A549 (cell line): ENCODE results near the gene OR2L3. TPM values are rescaled to one million over a fixed set of nuclear protein-coding genes. Genes with fewer than 3 reads are reported as not detected.
A peak's percentile ranks its signal among the peaks of the same experiment; 100 is the strongest.
"Not testable (repeated sequence)": the region's sequence is repeated elsewhere in the genome, so short reads cannot be mapped to it uniquely, and the experiment has no call there.

ENCODE experiments used
- ATAC-seq, 2 experiments: fragments of 200-7000 bp in 1 of 2; fragments of >200 bp in 1 of 2; cut with Nextera tagmentation in 1 of 2; cut with Tn5 transposase in 1 of 2; 3 replicates each; pipeline versions ENCODE4 v1.8.0 to v1.9.1; 2018 to 2020; ENCODE audit warnings: mild to moderate bottlenecking in 1 of 2, moderate library complexity in 1 of 2
- CTCF ChIA-PET: fragments of 300-600 bp; sonication (Branson Sonifier 250); formaldehyde crosslinking; extraction: SDS; loops from one replicate; lab custom pipeline; 2021; ENCODE audit warnings: antibody characterized with exemption, inconsistent platforms; lab: Yijun Ruan, JAX
- POLR2A ChIA-PET: fragments of 350-600 bp; formaldehyde crosslinking; extraction: SDS; loops from one replicate; lab custom pipeline; 2021; ENCODE audit warnings: antibody characterized with exemption, inconsistent platforms; lab: Yijun Ruan, JAX
- DNase-seq, 2 experiments: peaks; one replicate each; pipeline versions ENCODE4 v3.0.0 to v3.0.0-alpha.2; 2011 to 2016; ENCODE audit warnings: low read depth in 1 of 2, low spot score in 1 of 2
- FAIRE-seq: peaks from 2 replicates; lab custom pipeline; 2011; peaks lifted over from hg19 to GRCh38; lab: Jason Lieb, UNC
- H3K27ac ChIP-seq, 2 experiments: fragments of >200 bp; sonication (Bioruptor Twin); formaldehyde crosslinking; 3 replicates each; pipeline ENCODE4 v1.5.1; 2016 to 2017
- H3K4me1 ChIP-seq: fragments of >200 bp; sonication (Bioruptor Twin); formaldehyde crosslinking; 3 replicates; pipeline ENCODE4 v1.6.1; 2016
- H3K4me2 ChIP-seq: fragments of >200 bp; sonication (Bioruptor Twin); formaldehyde crosslinking; 3 replicates; pipeline ENCODE4 v1.6.1; 2016
- H3K4me3 ChIP-seq: fragments of >200 bp; sonication (Bioruptor Twin); formaldehyde crosslinking; 3 replicates; pipeline ENCODE4 v1.5.1; 2016
- H3K9me3 ChIP-seq: fragments of >200 bp; sonication (Bioruptor Twin); formaldehyde crosslinking; 3 replicates; pipeline ENCODE4 v1.6.1; 2016
- CBX2 ChIP-seq: fragments of 200-600 bp; sonication (generic); IDR thresholded peaks from 2 replicates; pipeline ENCODE4 v1.6.1; 2016; ENCODE audit warnings: low read depth, mild to moderate bottlenecking, borderline replicate concordance
- CBX8 ChIP-seq: fragments of 200-600 bp; sonication (generic); IDR thresholded peaks from 2 replicates; pipeline ENCODE4 v1.6.1; 2016
- CEBPB ChIP-seq, 2 experiments: fragments of >200 bp in 1 of 2; sonication (Bioruptor Twin) in 1 of 2; formaldehyde crosslinking in 1 of 2; IDR thresholded peaks; 2 replicates each; pipeline ENCODE4 v1.6.1; 2012 to 2016
- ESRRA ChIP-seq: fragments of 150-350 bp; IDR thresholded peaks from 2 replicates; pipeline ENCODE4 v1.6.1; 2014; ENCODE audit warnings: mild to moderate bottlenecking, low read length, borderline replicate concordance
- FOXS1 ChIP-seq: fragments of 250-450 bp; sonication (Bioruptor Pico); IDR thresholded peaks from 2 replicates; pipeline ENCODE4 v1.5.0; 2020; ENCODE audit warnings: mild to moderate bottlenecking, moderate library complexity
- HDAC2 ChIP-seq: fragments of 200-600 bp; sonication (generic); IDR thresholded peaks from 2 replicates; pipeline ENCODE4 v1.6.1; 2016
- HOXB5 ChIP-seq: fragments of 250-450 bp; sonication (Bioruptor Pico); IDR thresholded peaks from 2 replicates; pipeline ENCODE4 v1.5.0; 2020; ENCODE audit warnings: mild to moderate bottlenecking, moderate library complexity
- JUNB ChIP-seq: fragments of >200 bp; sonication (Bioruptor Twin); formaldehyde crosslinking; IDR thresholded peaks from 2 replicates; pipeline ENCODE4 v1.6.1; 2016
- KDM1A ChIP-seq: fragments of 200-600 bp; sonication (generic); IDR thresholded peaks from 2 replicates; pipeline ENCODE4 v1.6.1; 2016; ENCODE audit warnings: low read depth, mild to moderate bottlenecking
- KDM5A ChIP-seq: fragments of 200-600 bp; sonication (generic); IDR thresholded peaks from 2 replicates; pipeline ENCODE4 v1.6.1; 2016; ENCODE audit warnings: antibody characterized with exemption, mild to moderate bottlenecking
- MAFK ChIP-seq: fragments of 450-650 bp; IDR thresholded peaks from 2 replicates; pipeline ENCODE4 v1.6.1; 2014; ENCODE audit not compliant: partially characterized antibody
- MAZ ChIP-seq: fragments of 150-350 bp; IDR thresholded peaks from 2 replicates; pipeline ENCODE4 v1.6.1; 2014; ENCODE audit warnings: antibody characterized with exemption, low read depth, low read length, borderline replicate concordance
- NPAS2 ChIP-seq: fragments of 250-450 bp; sonication (Bioruptor Pico); IDR thresholded peaks from 2 replicates; pipeline ENCODE4 v1.8.0; 2022; ENCODE audit warnings: mild to moderate bottlenecking, moderate library complexity, borderline replicate concordance
- NR3C1 ChIP-seq: fragments of >200 bp; sonication (Bioruptor Twin); formaldehyde crosslinking; IDR thresholded peaks from 3 replicates; pipeline ENCODE4 v1.6.1; 2017
- POLR2A ChIP-seq: IDR thresholded peaks from 2 replicates; pipeline ENCODE4 v1.6.1; 2012; ENCODE audit warnings: mild to moderate bottlenecking, low read length
- POLR2AphosphoS2 ChIP-seq: conservative IDR thresholded peaks from 2 replicates; pipeline ENCODE4 v1.6.1; 2012; ENCODE audit warnings: low read length, improper control_type of control experiment, inconsistent platforms
- TFCP2L1 ChIP-seq: fragments of 250-450 bp; sonication (Bioruptor Pico); IDR thresholded peaks from 2 replicates; pipeline ENCODE4 v1.5.0; 2021; ENCODE audit warnings: mild to moderate bottlenecking
- ZFP36 ChIP-seq: fragments of 450-650 bp; IDR thresholded peaks from 2 replicates; pipeline ENCODE4 v1.6.1; 2014; ENCODE audit warnings: borderline replicate concordance; ENCODE audit not compliant: partially characterized antibody
- ZNF302 ChIP-seq: fragments of 250-450 bp; sonication (Bioruptor Pico); IDR thresholded peaks from 2 replicates; pipeline ENCODE4 v1.9.0; 2021; ENCODE audit warnings: inconsistent platforms, mild to moderate bottlenecking, moderate library complexity
- ZSCAN20 ChIP-seq: fragments of 250-450 bp; sonication (Bioruptor Pico); IDR thresholded peaks from 2 replicates; pipeline ENCODE4 v1.8.0; 2022; ENCODE audit warnings: mild to moderate bottlenecking, moderate library complexity
- WGBS: methylation state at CpG from one replicate; pipeline ENCODE4 v1.1.6; 2017; ENCODE audit errors: missing lambda C conversion rate; 5-methylcytosine and 5-hydroxymethylcytosine counted together
- polyA plus RNA-seq, 4 experiments: library from polyadenylated mRNA; depleted of rRNA in 3 of 4; stranded (reverse); fragments of >200 nt; fragmentation: RNase III in 1 of 4; extraction: RNeasy Plus Mini Kit Qiagen cat#74134 plus additional on column Dnase treatment in 1 of 4; gene quantifications; 2 replicates in 3 of 4; 3 replicates in 1 of 4; pipeline ENCODE4 v1.2.3, GENCODE V29; 2011 to 2017
- TF ChIP-seq, protein P1 (sequence below): fragments of >200 bp; sonication (Bioruptor Twin); formaldehyde crosslinking; IDR thresholded peaks from 3 replicates; pipeline ENCODE4 v1.5.1; 2016
- TF ChIP-seq, protein P2 (sequence below): fragments of 200-600 bp; sonication (generic); IDR thresholded peaks from 2 replicates; pipeline ENCODE4 v1.6.1; 2016; ENCODE audit warnings: antibody characterized with exemption, mild to moderate bottlenecking, moderate library complexity
- TF ChIP-seq, protein P3 (sequence below): fragments of >200 bp; sonication (Bioruptor Twin); formaldehyde crosslinking; IDR thresholded peaks from 2 replicates; pipeline ENCODE4 v1.6.1; 2016
- TF ChIP-seq, protein P4 (sequence below): fragments of 250-450 bp; sonication (Bioruptor Pico); IDR thresholded peaks from 2 replicates; pipeline ENCODE4 v1.5.0; 2020; ENCODE audit warnings: low read depth, mild to moderate bottlenecking, moderate library complexity

OR2L3 gene
- polyA plus RNA-seq, 2 of the 4 experiments (the other 2 are of a cell fraction) = not detected

DNA sequence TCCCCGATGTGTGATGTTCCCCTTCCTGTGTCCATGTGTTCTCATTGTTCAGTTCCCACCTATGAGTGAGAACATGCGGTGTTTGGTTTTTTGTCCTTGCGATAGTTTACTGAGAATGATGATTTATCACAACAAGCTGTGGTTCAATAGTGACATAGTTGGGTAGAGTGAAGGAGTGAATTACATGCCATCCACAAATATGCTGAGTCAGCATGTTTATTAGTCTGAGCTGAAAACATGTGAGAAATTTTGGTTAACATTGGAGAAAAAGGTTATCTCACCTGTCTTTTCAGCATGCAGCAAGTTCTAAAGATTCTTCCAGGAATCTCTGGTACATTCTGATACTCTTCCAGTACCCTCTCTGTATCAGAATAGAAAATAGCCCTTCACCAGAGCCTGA is 19.0 kb downstream of the OR2L3 start:
- H3K4me2 ChIP-seq = no peak overlapping the region
- ChIA-PET POLR2A (no interaction called here), CTCF (no interaction called here)
- H3K9me3 ChIP-seq = no peaks in the 10 kb centered on the region
- WGBS = 86% methylated on average over 2 of the region's 3 CpGs
- FAIRE-seq (no peak), DNase-seq (no peak), ATAC-seq (no peak)
- H3K27ac ChIP-seq = no peak overlapping the region
- H3K4me1 ChIP-seq = no peaks in the 10 kb centered on the region
- H3K4me3 ChIP-seq = no peak overlapping the region
- TF ChIP-seq ZFP36 (no peak), MAFK (peak; percentile 99)

DNA sequence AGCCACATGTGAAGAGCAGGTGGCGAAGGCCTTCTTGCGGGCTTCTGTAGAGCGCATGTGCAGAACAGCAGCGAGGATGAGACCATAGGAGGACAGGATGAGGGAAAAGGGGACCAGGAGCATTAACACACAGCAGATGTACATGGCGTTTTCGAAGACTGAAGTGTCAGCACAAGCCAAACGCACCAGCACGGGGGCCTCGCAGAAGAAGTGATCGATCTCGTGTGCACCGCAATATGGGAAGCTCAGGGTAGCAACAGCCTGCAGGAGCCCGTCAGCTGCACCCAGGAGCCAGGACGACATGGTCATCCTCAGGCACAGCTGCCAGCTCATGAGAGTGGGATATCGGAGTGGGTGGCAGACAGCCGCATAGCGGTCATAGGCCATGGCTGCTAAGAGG is 37.2 kb downstream of the OR2L3 start:
- FAIRE-seq, H3K4me3 ChIP-seq, H3K4me2 ChIP-seq, H3K4me1 ChIP-seq, ATAC-seq, H3K9me3 ChIP-seq, POLR2A ChIA-PET, H3K27ac ChIP-seq, CTCF ChIA-PET, DNase-seq: not testable (repeated sequence)
- WGBS = no CpG with 5 or more reads among the region's 17 CpGs

DNA sequence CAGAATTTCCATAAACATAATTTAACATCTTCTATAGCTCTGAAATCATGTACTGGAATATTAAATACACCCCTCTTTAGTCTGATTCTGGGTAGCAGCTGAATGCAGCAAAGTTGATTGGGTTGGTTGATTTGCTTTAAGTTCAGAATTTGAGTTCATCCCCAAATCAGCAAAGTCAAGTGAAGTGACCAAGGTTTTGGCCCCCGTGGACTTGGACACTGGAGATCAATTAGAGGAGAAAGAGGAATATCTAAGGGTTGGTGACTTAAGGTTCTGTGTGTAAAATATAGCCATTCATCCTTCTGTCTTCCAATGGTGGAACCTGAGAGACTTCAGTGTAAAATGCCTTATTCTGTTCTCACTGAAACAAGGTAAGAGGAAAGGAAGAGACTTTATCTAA is 48.2 kb downstream of the OR2L3 start, which contains the start of gene OR2L13:
Gene OR2L13 (plus strand): TSS at position 301 of the 400 bp plus-strand sequence. CDS start 4,192 bp downstream, outside the sequence.
- DNase-seq (no peak), FAIRE-seq (no peak), ATAC-seq (no peak)
- H3K27ac ChIP-seq = no peak within 1 kb of the TSS
- 0% methylated on average over 1 of the region's 1 CpG for WGBS
- CTCF ChIA-PET = no interaction called here
- TF ChIP-seq CEBPB (IDR thresholded peaks at IDR 0.05) (no peak), KDM5A (no peak), NPAS2 (CRISPR knock-in tag) (no peak), TFCP2L1 (CRISPR knock-in tag) (no peak), HOXB5 (no peak), HDAC2 (no peak), CBX8 (no peak), ZSCAN20 (CRISPR knock-in tag) (no peak), MAFK (no peak), ZFP36 (no peak), MAZ (no peak), JUNB (no peak)
- TF ChIP-seq, protein P1, sequence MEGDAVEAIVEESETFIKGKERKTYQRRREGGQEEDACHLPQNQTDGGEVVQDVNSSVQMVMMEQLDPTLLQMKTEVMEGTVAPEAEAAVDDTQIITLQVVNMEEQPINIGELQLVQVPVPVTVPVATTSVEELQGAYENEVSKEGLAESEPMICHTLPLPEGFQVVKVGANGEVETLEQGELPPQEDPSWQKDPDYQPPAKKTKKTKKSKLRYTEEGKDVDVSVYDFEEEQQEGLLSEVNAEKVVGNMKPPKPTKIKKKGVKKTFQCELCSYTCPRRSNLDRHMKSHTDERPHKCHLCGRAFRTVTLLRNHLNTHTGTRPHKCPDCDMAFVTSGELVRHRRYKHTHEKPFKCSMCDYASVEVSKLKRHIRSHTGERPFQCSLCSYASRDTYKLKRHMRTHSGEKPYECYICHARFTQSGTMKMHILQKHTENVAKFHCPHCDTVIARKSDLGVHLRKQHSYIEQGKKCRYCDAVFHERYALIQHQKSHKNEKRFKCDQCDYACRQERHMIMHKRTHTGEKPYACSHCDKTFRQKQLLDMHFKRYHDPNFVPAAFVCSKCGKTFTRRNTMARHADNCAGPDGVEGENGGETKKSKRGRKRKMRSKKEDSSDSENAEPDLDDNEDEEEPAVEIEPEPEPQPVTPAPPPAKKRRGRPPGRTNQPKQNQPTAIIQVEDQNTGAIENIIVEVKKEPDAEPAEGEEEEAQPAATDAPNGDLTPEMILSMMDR = no peak
- POLR2A ChIA-PET = no interaction called here
- H3K4me2 ChIP-seq = no peak within 1 kb of the TSS
- no peaks in the 10 kb centered on the region for H3K4me1 ChIP-seq
- H3K4me3 ChIP-seq = no peak within 1 kb of the TSS
- H3K9me3 ChIP-seq = no peaks in the 10 kb centered on the region

DNA sequence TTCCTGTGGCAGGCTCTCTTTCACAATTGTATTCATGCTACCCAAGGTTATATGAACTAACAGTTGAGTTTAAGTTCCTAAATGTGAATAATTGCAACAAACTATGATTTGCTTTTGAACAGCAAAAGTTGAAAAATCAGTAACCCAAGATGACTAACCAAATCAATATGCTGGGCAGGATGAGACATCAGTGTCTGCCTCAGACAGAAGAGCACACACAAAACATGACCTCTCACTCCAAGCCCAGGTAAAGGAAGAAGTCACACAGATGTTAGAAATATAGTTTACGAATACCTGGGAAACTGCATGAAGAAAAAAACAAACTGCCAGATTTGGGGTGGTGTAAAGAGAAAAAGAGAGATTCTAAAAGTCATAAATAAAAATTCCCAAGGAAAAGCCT is 51.9 kb downstream of the OR2L3 start:
- Histone ChIP-seq H3K4me2 (no peak overlapping the region), H3K9me3 (no peaks in the 10 kb centered on the region), H3K4me3 (no peak overlapping the region), H3K4me1 (no peaks in the 10 kb centered on the region), H3K27ac (no peak overlapping the region)
- 5% methylated on average over 1 of the region's 1 CpG for WGBS
- ChIA-PET CTCF (no interaction called here), POLR2A (no interaction called here)
- no peak for FAIRE-seq
- no peak for ATAC-seq
- no peak for TF ChIP-seq ZNF302
- no peak for TF ChIP-seq KDM1A
- no peak for TF ChIP-seq POLR2A
- no peak for TF ChIP-seq POLR2AphosphoS2
- no peak for DNase-seq

DNA sequence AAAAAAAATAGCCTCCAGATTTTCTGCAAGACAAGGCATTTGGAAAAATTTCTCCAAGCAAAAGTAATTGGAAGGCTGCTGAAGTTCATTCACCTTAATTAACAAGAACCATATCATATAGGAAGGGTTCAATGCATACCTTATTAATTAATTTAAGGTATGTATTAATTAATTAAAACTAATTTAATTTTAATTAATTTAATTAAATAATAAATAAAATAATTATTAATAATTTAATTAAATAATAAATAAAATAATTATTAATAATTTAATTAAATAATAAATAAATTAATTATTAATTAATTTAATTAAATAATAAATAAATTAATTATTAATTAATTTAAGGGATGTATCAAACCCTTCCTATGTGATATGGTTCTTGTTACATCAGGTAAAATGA is 56.2 kb downstream of the OR2L3 start:
- Histone ChIP-seq H3K4me3 (no peak overlapping the region), H3K27ac (no peak overlapping the region), H3K9me3 (no peaks in the 10 kb centered on the region), H3K4me2 (no peak overlapping the region), H3K4me1 (no peaks in the 10 kb centered on the region)
- ChIA-PET POLR2A (no interaction called here), CTCF (no interaction called here)
- ATAC-seq (no peak), FAIRE-seq (no peak), DNase-seq (no peak)
- no peak for TF ChIP-seq ESRRA
- TF ChIP-seq TFCP2L1 (CRISPR knock-in tag) = no peak
- TF ChIP-seq NR3C1 = no peak
- TF ChIP-seq FOXS1 (CRISPR knock-in tag) = no peak
- no peak for TF ChIP-seq CBX2
- TF ChIP-seq, protein P2, sequence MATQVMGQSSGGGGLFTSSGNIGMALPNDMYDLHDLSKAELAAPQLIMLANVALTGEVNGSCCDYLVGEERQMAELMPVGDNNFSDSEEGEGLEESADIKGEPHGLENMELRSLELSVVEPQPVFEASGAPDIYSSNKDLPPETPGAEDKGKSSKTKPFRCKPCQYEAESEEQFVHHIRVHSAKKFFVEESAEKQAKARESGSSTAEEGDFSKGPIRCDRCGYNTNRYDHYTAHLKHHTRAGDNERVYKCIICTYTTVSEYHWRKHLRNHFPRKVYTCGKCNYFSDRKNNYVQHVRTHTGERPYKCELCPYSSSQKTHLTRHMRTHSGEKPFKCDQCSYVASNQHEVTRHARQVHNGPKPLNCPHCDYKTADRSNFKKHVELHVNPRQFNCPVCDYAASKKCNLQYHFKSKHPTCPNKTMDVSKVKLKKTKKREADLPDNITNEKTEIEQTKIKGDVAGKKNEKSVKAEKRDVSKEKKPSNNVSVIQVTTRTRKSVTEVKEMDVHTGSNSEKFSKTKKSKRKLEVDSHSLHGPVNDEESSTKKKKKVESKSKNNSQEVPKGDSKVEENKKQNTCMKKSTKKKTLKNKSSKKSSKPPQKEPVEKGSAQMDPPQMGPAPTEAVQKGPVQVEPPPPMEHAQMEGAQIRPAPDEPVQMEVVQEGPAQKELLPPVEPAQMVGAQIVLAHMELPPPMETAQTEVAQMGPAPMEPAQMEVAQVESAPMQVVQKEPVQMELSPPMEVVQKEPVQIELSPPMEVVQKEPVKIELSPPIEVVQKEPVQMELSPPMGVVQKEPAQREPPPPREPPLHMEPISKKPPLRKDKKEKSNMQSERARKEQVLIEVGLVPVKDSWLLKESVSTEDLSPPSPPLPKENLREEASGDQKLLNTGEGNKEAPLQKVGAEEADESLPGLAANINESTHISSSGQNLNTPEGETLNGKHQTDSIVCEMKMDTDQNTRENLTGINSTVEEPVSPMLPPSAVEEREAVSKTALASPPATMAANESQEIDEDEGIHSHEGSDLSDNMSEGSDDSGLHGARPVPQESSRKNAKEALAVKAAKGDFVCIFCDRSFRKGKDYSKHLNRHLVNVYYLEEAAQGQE = no peak
- no peak for TF ChIP-seq KDM1A
- TF ChIP-seq, protein P3, sequence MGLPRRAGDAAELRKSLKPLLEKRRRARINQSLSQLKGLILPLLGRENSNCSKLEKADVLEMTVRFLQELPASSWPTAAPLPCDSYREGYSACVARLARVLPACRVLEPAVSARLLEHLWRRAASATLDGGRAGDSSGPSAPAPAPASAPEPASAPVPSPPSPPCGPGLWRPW = no peak
- TF ChIP-seq, protein P4, sequence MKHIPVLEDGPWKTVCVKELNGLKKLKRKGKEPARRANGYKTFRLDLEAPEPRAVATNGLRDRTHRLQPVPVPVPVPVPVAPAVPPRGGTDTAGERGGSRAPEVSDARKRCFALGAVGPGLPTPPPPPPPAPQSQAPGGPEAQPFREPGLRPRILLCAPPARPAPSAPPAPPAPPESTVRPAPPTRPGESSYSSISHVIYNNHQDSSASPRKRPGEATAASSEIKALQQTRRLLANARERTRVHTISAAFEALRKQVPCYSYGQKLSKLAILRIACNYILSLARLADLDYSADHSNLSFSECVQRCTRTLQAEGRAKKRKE = no peak
